GM23338 (cell line): Measurements from ENCODE around the gene IRAK1. TPM values are rescaled to one million over a fixed set of nuclear protein-coding genes. Genes with fewer than 3 reads are reported as not detected.

ENCODE experiments used
- ATAC-seq: fragments of 200-7000 bp; cut with Tn5 transposase; 3 replicates; pipeline ENCODE4 v1.9.1; 2020
- DNase-seq: peaks from one replicate; pipeline ENCODE4 v3.0.0-alpha.2; 2015; ENCODE audit warnings: low spot score
- H2AFZ ChIP-seq: fragments of 200-600 bp; sonication (generic); 2 replicates; pipeline ENCODE4 v1.8.0; 2016; ENCODE audit warnings: antibody characterized with exemption, mild to moderate bottlenecking, moderate library complexity
- H3F3A ChIP-seq: fragments of 200-600 bp; sonication (generic); replicated peaks from 2 replicates; pipeline ENCODE4 v1.8.0; 2017; ENCODE audit warnings: antibody characterized with exemption, mixed run types, low read depth
- H3K27ac ChIP-seq: fragments of 200-600 bp; sonication (generic); 2 replicates; pipeline ENCODE4 v1.6.1; 2016; ENCODE audit warnings: low read depth
- H3K27me3 ChIP-seq: fragments of 200-600 bp; sonication (generic); 2 replicates; pipeline ENCODE4 v1.8.0; 2016; ENCODE audit warnings: mild to moderate bottlenecking, mixed run types, moderate library complexity; ENCODE audit not compliant: insufficient read depth
- H3K36me3 ChIP-seq: fragments of 200-600 bp; sonication (generic); 2 replicates; pipeline ENCODE4 v1.8.0; 2016; ENCODE audit warnings: mild to moderate bottlenecking; ENCODE audit not compliant: insufficient read depth
- H3K4me1 ChIP-seq: fragments of 200-600 bp; sonication (generic); 2 replicates; pipeline ENCODE4 v1.8.0; 2016; ENCODE audit warnings: mild to moderate bottlenecking, moderate library complexity; ENCODE audit not compliant: insufficient read depth
- H3K4me2 ChIP-seq: fragments of 200-600 bp; sonication (generic); 2 replicates; pipeline ENCODE4 v1.7.1; 2017; ENCODE audit warnings: mixed run types
- H3K4me3 ChIP-seq: fragments of 200-600 bp; sonication (generic); 2 replicates; pipeline ENCODE4 v1.6.1; 2016; ENCODE audit warnings: mixed run types
- H3K79me2 ChIP-seq: fragments of 200-600 bp; sonication (generic); replicated peaks from 2 replicates; pipeline ENCODE4 v1.8.0; 2017; ENCODE audit warnings: mild to moderate bottlenecking; ENCODE audit not compliant: insufficient read depth
- H3K9me2 ChIP-seq: fragments of 200-600 bp; sonication (generic); 2 replicates; pipeline ENCODE4 v1.8.0; 2017; ENCODE audit not compliant: insufficient read depth
- H4K20me1 ChIP-seq: fragments of 200-600 bp; sonication (generic); replicated peaks from 2 replicates; pipeline ENCODE4 v1.8.0; 2017; ENCODE audit warnings: mild to moderate bottlenecking; ENCODE audit not compliant: insufficient read depth
- H3K27ac Mint-ChIP-seq: 2 replicates; pipeline ENCODE4 v1.8.0; 2020; ENCODE audit warnings: inconsistent platforms, mild to moderate bottlenecking, moderate library complexity, mixed read lengths
- H3K27me3 Mint-ChIP-seq: 3 replicates; pipeline ENCODE4 v1.8.0; 2022; ENCODE audit warnings: low read depth, mild to moderate bottlenecking, moderate library complexity, mixed read lengths, inconsistent platforms; ENCODE audit not compliant: insufficient read depth, poor library complexity
- H3K36me3 Mint-ChIP-seq: 3 replicates; pipeline ENCODE4 v1.8.0; 2021; ENCODE audit warnings: low read depth, mild to moderate bottlenecking, inconsistent platforms, moderate library complexity, mixed read lengths
- H3K4me1 Mint-ChIP-seq: 3 replicates; pipeline ENCODE4 v1.8.0; 2020; ENCODE audit warnings: mild to moderate bottlenecking, inconsistent platforms, mixed read lengths
- H3K4me3 Mint-ChIP-seq: 3 replicates; pipeline ENCODE4 v1.8.0; 2021; ENCODE audit warnings: moderate library complexity, mild to moderate bottlenecking, inconsistent platforms, mixed read lengths
- H3K9me3 Mint-ChIP-seq: 3 replicates; pipeline ENCODE4 v1.8.0; 2020; ENCODE audit warnings: moderate library complexity, mild to moderate bottlenecking, inconsistent platforms, mixed read lengths
- CREB1 ChIP-seq: fragments of 250-450 bp; sonication (Bioruptor Pico); IDR thresholded peaks from 2 replicates; pipeline ENCODE4 v1.5.0; 2020; ENCODE audit warnings: low read depth, mild to moderate bottlenecking, moderate library complexity
- EZH2 ChIP-seq: fragments of 200-600 bp; sonication (generic); IDR thresholded peaks from one replicate; pipeline ENCODE4 v1.8.0; 2017; ENCODE audit warnings: antibody characterized with exemption, mild to moderate bottlenecking, low read depth; ENCODE audit not compliant: unreplicated experiment
- EZH2phosphoT487 ChIP-seq: fragments of 200-600 bp; sonication (generic); IDR thresholded peaks from one replicate; pipeline ENCODE4 v1.8.1; 2018; ENCODE audit warnings: antibody characterized with exemption; ENCODE audit not compliant: unreplicated experiment
- JUNB ChIP-seq: IDR thresholded peaks from one replicate; pipeline ENCODE4 v1.6.1; 2016; ENCODE audit warnings: antibody characterized with exemption; ENCODE audit not compliant: unreplicated experiment
- NANOG ChIP-seq: IDR thresholded peaks from 2 replicates; pipeline ENCODE4 v1.6.1; 2016; ENCODE audit warnings: antibody characterized with exemption, borderline replicate concordance
- POLR2AphosphoS5 ChIP-seq: IDR thresholded peaks from 2 replicates; pipeline ENCODE4 v1.6.1; 2016; ENCODE audit warnings: antibody characterized with exemption, low read depth
- STAT1 ChIP-seq: IDR thresholded peaks from one replicate; pipeline ENCODE4 v1.6.1; 2016; ENCODE audit warnings: antibody characterized with exemption; ENCODE audit not compliant: unreplicated experiment
- ZNF114 ChIP-seq: fragments of 250-450 bp; sonication (Bioruptor Pico); IDR thresholded peaks from 2 replicates; pipeline ENCODE4 v1.5.0; 2020; ENCODE audit warnings: mild to moderate bottlenecking, moderate library complexity
- ZNF331 ChIP-seq: fragments of 250-450 bp; sonication (Bioruptor Pico); IDR thresholded peaks from 2 replicates; pipeline ENCODE4 v1.5.0; 2020; ENCODE audit warnings: low read depth, mild to moderate bottlenecking, moderate library complexity
- polyA plus RNA-seq: library from polyadenylated mRNA; unstranded; fragments of >200 nt; fragmentation: Nextera tagmentation; extraction: Ambion mirVana; gene quantifications from 2 replicates; pipeline ENCODE4 v1.2.1, GENCODE V29; 2016
- total RNA-seq: library from RNA; depleted of rRNA; stranded (reverse); fragments of >200 nt; shearing (Covaris generic); gene quantifications from 2 replicates; pipeline ENCODE4 v1.2.3, GENCODE V29; 2014
- TF ChIP-seq, protein P1 (sequence below): IDR thresholded peaks from one replicate; pipeline ENCODE4 v1.6.1; 2018; ENCODE audit warnings: antibody characterized with exemption; ENCODE audit not compliant: unreplicated experiment
- TF ChIP-seq, protein P2 (sequence below): IDR thresholded peaks from 2 replicates; pipeline ENCODE4 v1.6.1; 2016; ENCODE audit warnings: antibody characterized with exemption
- TF ChIP-seq, protein P3 (sequence below), 2 experiments: fragments of 200-600 bp in 1 of 2; sonication (generic) in 1 of 2; conservative IDR thresholded peaks; 2 replicates each; pipeline versions ENCODE4 v1.5.1 to v1.6.1; 2016 to 2017; ENCODE audit warnings: antibody characterized with exemption in 2 of 2, low read depth in 2 of 2, mild to moderate bottlenecking in 2 of 2, moderate library complexity in 1 of 2
- TF ChIP-seq, protein P4 (sequence below): fragments of 250-450 bp; sonication (Bioruptor Pico); IDR thresholded peaks from 2 replicates; pipeline ENCODE4 v1.5.0; 2020; ENCODE audit warnings: mild to moderate bottlenecking, moderate library complexity

Gene IRAK1
- total and polyA plus RNA-seq, 2 experiments from 2014 or later = 21.6 to 38.0 TPM

DNA sequence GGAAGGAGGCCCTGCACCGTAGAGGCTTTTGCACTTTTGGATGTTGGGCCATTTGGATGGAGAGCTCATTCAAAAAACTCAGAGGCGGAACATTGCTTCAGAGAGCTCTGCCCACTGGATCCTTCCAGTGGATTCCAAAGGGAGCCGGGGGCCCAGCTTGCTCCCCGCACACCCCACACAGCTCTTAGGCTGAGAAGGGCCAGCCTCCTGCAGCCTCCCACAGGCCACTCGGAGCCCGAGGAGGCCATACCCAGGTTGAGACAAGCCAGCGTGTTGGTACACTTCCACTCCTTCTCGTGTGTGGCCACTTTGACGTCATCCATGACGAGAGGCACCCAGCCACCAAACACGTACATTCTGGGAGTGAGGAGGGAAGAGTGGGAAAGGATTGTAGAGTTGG is 58.4 kb downstream of the IRAK1 start:
- H3K4me1 ChIP-seq = no peaks in the 10 kb centered on the region
- Mint-ChIP-seq H3K27ac (no peak overlapping the region), H3K4me1 (peaks cover 2% of the 10 kb centered on the region; the same call in 2 of the 3 replicates), H3K4me3 (no peak overlapping the region), H3K27me3 (peaks cover 12% of the 10 kb centered on the region), H3K36me3 (peaks cover 73% of the 10 kb centered on the region), H3K9me3 (no peaks in the 10 kb centered on the region; the same call in 2 of the 3 replicates)
- H4K20me1 ChIP-seq = no peaks in the 10 kb centered on the region
- TF ChIP-seq, protein P1, sequence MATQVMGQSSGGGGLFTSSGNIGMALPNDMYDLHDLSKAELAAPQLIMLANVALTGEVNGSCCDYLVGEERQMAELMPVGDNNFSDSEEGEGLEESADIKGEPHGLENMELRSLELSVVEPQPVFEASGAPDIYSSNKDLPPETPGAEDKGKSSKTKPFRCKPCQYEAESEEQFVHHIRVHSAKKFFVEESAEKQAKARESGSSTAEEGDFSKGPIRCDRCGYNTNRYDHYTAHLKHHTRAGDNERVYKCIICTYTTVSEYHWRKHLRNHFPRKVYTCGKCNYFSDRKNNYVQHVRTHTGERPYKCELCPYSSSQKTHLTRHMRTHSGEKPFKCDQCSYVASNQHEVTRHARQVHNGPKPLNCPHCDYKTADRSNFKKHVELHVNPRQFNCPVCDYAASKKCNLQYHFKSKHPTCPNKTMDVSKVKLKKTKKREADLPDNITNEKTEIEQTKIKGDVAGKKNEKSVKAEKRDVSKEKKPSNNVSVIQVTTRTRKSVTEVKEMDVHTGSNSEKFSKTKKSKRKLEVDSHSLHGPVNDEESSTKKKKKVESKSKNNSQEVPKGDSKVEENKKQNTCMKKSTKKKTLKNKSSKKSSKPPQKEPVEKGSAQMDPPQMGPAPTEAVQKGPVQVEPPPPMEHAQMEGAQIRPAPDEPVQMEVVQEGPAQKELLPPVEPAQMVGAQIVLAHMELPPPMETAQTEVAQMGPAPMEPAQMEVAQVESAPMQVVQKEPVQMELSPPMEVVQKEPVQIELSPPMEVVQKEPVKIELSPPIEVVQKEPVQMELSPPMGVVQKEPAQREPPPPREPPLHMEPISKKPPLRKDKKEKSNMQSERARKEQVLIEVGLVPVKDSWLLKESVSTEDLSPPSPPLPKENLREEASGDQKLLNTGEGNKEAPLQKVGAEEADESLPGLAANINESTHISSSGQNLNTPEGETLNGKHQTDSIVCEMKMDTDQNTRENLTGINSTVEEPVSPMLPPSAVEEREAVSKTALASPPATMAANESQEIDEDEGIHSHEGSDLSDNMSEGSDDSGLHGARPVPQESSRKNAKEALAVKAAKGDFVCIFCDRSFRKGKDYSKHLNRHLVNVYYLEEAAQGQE = no peak
- no peak for TF ChIP-seq EZH2
- TF ChIP-seq, protein P2, sequence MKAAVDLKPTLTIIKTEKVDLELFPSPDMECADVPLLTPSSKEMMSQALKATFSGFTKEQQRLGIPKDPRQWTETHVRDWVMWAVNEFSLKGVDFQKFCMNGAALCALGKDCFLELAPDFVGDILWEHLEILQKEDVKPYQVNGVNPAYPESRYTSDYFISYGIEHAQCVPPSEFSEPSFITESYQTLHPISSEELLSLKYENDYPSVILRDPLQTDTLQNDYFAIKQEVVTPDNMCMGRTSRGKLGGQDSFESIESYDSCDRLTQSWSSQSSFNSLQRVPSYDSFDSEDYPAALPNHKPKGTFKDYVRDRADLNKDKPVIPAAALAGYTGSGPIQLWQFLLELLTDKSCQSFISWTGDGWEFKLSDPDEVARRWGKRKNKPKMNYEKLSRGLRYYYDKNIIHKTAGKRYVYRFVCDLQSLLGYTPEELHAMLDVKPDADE = no peak
- TF ChIP-seq EZH2phosphoT487 = no peak
- TF ChIP-seq, protein P3, sequence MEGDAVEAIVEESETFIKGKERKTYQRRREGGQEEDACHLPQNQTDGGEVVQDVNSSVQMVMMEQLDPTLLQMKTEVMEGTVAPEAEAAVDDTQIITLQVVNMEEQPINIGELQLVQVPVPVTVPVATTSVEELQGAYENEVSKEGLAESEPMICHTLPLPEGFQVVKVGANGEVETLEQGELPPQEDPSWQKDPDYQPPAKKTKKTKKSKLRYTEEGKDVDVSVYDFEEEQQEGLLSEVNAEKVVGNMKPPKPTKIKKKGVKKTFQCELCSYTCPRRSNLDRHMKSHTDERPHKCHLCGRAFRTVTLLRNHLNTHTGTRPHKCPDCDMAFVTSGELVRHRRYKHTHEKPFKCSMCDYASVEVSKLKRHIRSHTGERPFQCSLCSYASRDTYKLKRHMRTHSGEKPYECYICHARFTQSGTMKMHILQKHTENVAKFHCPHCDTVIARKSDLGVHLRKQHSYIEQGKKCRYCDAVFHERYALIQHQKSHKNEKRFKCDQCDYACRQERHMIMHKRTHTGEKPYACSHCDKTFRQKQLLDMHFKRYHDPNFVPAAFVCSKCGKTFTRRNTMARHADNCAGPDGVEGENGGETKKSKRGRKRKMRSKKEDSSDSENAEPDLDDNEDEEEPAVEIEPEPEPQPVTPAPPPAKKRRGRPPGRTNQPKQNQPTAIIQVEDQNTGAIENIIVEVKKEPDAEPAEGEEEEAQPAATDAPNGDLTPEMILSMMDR (conservative IDR thresholded peaks at IDR 0.05; ENCODE audit: low read depth in 2 of 2) = no peak
- TF ChIP-seq ZNF114 (CRISPR knock-in tag) = no peak
- TF ChIP-seq, protein P4, sequence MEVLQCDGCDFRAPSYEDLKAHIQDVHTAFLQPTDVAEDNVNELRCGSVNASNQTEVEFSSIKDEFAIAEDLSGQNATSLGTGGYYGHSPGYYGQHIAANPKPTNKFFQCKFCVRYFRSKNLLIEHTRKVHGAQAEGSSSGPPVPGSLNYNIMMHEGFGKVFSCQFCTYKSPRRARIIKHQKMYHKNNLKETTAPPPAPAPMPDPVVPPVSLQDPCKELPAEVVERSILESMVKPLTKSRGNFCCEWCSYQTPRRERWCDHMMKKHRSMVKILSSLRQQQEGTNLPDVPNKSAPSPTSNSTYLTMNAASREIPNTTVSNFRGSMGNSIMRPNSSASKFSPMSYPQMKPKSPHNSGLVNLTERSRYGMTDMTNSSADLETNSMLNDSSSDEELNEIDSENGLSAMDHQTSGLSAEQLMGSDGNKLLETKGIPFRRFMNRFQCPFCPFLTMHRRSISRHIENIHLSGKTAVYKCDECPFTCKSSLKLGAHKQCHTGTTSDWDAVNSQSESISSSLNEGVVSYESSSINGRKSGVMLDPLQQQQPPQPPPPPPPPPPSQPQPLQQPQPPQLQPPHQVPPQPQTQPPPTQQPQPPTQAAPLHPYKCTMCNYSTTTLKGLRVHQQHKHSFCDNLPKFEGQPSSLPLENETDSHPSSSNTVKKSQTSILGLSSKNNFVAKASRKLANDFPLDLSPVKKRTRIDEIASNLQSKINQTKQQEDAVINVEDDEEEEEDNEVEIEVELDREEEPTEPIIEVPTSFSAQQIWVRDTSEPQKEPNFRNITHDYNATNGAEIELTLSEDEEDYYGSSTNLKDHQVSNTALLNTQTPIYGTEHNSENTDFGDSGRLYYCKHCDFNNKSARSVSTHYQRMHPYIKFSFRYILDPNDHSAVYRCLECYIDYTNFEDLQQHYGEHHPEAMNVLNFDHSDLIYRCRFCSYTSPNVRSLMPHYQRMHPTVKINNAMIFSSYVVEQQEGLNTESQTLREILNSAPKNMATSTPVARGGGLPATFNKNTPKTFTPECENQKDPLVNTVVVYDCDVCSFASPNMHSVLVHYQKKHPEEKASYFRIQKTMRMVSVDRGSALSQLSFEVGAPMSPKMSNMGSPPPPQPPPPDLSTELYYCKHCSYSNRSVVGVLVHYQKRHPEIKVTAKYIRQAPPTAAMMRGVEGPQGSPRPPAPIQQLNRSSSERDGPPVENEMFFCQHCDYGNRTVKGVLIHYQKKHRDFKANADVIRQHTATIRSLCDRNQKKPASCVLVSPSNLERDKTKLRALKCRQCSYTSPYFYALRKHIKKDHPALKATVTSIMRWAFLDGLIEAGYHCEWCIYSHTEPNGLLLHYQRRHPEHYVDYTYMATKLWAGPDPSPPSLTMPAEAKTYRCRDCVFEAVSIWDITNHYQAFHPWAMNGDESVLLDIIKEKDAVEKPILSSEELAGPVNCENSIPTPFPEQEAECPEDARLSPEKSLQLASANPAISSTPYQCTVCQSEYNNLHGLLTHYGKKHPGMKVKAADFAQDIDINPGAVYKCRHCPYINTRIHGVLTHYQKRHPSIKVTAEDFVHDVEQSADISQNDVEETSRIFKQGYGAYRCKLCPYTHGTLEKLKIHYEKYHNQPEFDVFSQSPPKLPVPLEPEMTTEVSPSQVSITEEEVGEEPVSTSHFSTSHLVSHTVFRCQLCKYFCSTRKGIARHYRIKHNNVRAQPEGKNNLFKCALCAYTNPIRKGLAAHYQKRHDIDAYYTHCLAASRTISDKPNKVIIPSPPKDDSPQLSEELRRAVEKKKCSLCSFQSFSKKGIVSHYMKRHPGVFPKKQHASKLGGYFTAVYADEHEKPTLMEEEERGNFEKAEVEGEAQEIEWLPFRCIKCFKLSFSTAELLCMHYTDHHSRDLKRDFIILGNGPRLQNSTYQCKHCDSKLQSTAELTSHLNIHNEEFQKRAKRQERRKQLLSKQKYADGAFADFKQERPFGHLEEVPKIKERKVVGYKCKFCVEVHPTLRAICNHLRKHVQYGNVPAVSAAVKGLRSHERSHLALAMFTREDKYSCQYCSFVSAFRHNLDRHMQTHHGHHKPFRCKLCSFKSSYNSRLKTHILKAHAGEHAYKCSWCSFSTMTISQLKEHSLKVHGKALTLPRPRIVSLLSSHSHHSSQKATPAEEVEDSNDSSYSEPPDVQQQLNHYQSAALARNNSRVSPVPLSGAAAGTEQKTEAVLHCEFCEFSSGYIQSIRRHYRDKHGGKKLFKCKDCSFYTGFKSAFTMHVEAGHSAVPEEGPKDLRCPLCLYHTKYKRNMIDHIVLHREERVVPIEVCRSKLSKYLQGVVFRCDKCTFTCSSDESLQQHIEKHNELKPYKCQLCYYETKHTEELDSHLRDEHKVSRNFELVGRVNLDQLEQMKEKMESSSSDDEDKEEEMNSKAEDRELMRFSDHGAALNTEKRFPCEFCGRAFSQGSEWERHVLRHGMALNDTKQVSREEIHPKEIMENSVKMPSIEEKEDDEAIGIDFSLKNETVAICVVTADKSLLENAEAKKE = no peak
- TF ChIP-seq ZNF331 (CRISPR knock-in tag) = no peak
- no peak for TF ChIP-seq CREB1 (CRISPR knock-in tag)
- no peak for TF ChIP-seq STAT1
- no peak for TF ChIP-seq POLR2AphosphoS5
- no peak for TF ChIP-seq NANOG
- no peak for TF ChIP-seq JUNB
- no peaks in the 10 kb centered on the region for H3K27me3 ChIP-seq
- peaks cover 35% of the 10 kb centered on the region for H3K79me2 ChIP-seq
- no peaks in the 10 kb centered on the region for H3K9me2 ChIP-seq
- no peaks in the 10 kb centered on the region for H3K36me3 ChIP-seq
- H3K4me3 ChIP-seq = no peak overlapping the region
- H3K4me2 ChIP-seq = no peak overlapping the region
- no peaks in the 10 kb centered on the region for H3F3A ChIP-seq
- H2AFZ ChIP-seq = no peak overlapping the region
- no peak overlapping the region for H3K27ac ChIP-seq
- no peak for DNase-seq
- no peak for ATAC-seq
